GM18951 (cell line): ENCODE data around the gene GDPD5.

Experiments used
- POLR2A ChIP-seq: IDR thresholded peaks from 4 replicates; pipeline ENCODE4 v1.6.1; 2011; ENCODE audit warnings: mild to moderate bottlenecking; ENCODE audit not compliant: insufficient read length, insufficient read depth; ENCODE audit errors: extremely low read depth
- in situ Hi-C: fragments of 300-500 bp; cut with MboI; formaldehyde crosslinking; loops from one replicate; pipeline ENCODE4 v1.12.0; 2022; ENCODE audit warnings: low sequenced_read_pairs, mixed read lengths, inconsistent platforms; ENCODE audit not compliant: unreplicated experiment

Gene GDPD5

DNA sequence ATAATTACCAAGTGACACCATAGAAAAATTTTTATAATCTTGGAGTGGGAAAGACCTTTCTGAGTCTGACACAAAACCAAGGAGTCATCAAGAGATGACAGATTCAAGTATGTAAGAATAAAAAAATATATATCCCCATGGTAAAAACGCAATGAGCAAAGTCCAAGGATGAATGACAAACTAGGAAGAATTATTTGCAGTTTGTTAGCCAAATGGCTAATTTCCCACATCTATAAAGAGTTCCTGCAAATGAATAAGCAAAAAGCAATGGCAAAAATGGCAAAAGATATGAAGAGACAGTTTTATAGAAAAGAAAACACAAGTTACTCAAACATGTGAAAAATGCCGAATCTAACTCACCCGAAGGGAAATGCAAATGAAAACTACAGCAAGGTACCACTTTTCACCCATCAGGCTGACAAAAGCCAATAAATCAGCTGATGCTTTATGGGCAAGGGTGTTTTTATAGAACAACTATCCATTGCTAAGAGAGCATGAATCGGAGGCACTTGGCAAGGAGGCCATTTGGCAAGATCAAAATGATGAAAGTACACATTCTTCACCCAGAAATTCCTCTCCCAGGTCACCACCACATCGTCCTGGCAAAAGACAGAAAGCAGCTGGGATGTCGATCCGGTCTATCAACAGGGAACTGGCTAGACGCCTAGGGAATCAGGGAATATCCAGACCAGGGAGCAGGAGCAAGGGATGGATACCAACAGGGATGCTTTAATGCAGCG, 71.7 kb downstream of the GDPD5 start:
- no peak for TF ChIP-seq POLR2A
- in situ Hi-C loops = no loop called here

DNA sequence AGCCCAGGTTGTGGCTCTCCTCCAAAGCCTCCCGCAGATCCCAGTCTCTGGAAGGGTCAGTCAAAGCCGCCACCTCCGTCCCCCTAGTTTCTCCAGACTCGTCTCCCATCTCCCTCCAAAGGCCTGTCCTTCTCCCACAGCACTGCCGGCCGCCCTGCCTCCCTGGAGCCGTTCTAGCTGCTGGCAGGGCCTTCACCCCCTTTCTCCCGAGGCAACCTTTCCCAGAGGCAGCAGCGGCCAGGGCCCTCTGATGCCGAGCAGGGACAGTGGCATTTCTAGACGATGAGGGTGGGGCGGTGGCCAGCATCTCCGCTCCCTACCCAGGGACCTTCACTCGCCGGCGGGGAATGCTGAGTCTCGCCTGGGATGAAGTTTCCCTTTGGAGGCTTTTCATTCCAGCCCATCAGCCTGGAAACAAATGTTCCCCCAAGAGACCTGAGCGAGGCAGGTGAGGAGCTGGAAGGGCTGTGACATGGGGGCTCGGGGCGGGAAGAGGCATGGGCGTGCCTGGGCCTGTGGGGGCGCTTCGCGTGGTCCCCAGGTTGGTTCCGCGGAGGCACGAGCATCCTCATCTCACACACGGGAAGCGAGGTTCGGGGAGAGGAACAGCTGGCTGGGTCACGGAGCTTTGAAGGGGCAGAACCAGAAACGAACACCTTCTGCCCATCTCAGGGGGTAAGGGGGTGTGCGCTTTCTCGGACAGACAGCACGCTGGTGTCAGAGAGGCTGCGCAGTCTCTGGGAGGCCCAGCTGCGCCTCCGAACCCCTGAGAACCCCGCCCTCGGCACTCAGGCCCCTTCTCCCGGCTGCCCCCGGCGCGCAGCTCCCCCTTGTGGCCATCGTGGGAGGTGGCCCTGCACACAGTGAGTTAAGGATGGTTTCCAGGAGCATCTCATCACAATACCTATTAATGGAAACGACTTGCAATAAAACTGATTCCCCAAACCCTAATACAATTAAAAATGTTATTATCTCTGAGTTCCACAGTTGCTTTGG, 74.6 kb downstream of the GDPD5 start:
- in situ Hi-C loops = no loop called here
- TF ChIP-seq POLR2A = no peak

DNA sequence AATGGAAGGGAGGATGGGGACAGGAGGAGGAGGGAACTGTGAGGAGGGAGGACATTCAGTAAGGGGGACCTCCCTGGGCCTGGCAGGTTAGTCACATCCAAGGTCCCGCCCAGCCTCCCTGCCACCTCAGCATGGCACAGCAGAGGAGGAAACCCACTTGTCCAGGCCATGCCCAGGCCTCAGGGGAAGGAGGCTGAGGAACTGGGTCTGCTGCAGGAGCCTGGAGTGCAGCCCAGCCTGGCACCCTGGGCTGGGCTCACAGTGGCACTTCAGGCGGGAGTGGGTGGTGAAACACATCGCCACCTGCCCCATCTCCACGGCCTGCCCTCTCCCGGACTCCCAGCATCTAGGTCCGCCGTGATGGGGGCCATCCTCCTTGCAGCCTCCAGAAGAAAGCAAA, 75.5 kb downstream of the GDPD5 start:
- no peak for TF ChIP-seq POLR2A
- in situ Hi-C loops = no loop called here

DNA sequence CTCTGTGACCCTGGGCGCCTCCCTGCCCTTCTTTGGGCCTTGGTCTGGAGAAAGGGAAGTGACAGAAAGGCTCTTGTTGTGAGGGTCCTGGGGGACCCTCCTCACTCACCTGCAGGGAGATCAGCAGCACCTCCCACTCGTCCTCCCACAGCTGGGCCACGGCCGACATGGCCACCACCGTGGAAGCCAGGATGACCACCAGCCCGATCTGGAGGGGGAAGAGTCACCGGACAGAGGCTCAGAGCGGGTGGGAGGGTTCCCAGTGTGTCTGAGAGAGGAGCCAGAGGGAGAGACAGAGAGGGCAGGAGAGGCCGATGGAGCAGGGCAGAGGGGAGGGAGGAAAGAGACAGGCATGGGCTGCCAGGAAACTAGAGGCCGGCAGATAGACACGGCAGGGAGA, 76.0 kb downstream of the GDPD5 start:
- in situ Hi-C loops = loop anchor here (5.0 kb wide), 1 partner anchor 83 kb away; no protein-coding TSS in a partner anchor
- no peak for TF ChIP-seq POLR2A

DNA sequence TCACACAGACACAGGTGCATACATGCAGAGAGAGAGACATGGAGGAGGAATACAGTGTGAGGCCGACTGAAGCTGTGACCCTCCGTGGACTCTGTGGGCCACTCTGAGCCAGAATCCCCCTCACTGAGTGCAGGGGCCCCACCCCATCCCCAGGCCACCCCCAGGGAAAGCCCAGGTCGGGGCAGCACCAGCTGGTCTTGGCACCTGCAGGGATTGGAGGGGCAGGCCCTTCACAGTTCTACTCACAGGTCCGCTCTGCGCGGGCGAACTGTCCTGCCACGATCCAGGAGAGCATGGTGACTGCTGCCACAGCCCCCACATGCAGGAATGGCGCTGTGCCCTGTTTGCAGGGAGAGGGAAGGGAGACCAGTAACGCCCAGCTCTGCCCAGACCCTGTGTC, 76.5 kb downstream of the GDPD5 start:
- in situ Hi-C loops = loop anchor here (5.0 kb wide), 1 partner anchor 83 kb away; no protein-coding TSS in a partner anchor
- no peak for TF ChIP-seq POLR2A

DNA sequence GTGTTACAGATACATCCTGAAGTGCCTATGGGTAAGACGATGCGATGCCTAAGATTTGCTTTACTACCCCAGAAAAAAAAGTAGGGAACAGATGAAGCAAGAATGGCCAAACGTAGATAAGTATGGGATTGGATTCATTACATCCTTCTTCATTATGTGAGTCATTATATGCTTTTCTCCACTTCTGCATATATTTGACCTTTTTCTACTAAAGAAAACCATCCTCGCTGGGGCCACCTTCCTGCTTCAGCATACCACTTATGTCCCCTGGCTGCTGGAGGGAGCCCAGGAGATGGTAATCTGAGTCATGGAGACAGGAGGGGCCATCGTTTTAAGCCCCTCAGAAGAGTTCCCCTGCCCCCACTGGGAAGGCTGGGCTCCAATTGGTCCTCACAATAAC, 78.3 kb downstream of the GDPD5 start:
- in situ Hi-C loops = loop anchor here (5.0 kb wide), 1 partner anchor 85 kb away; no protein-coding TSS in a partner anchor
- TF ChIP-seq POLR2A = no peak

DNA sequence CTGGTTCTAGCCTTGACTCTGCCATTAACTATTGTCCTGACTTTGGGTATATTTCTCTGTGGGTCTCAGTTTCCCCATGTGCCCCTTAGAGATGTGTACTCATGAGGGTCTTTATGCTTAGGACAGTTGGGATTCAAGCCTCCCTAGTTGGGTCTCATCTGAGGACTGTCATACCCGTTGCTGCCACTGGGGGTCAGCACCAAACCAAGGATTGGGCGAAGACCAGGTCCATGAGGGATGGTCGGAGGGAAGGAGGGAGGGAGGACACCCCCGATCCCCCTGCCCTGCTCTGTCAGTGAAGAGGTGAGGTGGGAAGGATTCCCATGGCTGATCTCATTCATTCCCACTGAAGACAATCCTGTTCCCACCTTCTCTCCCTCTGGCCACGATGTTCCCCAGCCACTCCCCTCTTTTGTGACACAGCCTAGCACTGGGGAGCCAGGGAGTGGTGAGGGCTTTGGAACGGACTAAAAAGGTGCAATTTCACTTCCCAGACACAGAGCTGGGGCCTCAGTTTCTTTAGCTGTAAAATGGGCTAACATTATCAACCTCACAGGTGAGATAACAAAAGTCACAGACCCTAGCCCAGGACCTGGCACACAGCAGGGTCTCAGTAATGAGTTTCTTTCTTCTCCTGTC, 80.3 kb downstream of the GDPD5 start:
- in situ Hi-C loops = loop anchor here (5.0 kb wide), 1 partner anchor 87 kb away; no protein-coding TSS in a partner anchor

DNA sequence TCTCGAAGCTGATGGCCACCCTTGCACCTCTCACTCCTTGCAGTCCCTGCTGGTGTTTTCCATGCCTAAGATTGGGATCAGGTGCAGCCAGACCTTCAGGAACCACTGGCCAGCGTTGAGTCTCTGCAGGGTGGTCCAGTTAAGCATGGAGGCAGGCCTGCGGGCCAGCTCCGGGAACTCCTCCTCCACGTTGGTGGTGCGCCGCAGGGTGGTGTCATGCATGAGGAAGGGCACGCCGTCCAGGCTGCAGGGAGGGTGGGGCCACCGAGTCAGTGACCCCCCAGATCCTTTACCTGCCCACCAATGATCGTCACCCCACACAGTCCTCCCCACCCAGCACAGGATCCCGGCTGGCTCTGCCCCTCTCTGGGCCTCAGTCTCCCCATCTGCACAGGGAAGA, 82.7 kb downstream of the GDPD5 start:
- in situ Hi-C loops = no loop called here
- TF ChIP-seq POLR2A = no peak

More for the DNA sequence above, 80.3 kb downstream of the GDPD5 start:
- TF ChIP-seq POLR2A = no peak

DNA sequence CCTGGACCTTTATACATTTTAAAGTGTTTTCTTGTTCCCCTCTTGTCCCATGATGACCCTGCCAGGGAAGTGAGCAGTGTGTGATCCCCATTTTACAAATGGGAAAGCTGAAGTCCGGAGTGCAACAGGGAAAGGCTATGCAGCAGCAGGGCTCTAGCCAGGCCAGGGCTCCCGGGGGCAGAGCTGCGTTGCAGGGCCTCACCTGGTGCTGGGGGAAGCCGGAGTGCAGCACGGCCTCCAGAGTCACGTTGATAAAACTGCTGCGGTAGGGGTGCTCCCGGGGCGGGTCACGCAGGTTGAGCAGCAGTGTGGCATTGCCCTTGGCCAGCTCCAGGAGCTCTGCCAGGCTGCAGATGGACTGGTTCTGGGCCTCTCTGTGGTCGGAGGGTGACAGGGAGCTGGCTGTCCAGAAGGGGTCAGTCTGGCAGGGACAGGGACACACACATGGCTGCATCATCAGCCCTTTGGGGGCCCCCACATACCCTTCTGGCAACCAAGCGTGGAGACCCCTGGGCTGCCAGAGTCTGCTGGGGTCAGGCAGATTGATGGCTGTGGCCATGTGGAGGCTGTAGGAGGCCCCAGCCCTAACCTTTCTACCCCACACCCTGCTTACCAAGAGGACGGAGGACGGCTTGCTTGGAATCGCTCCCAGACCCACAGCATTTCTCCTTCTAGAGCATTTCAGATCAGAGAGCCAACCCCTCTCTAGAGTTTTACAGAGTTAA, 83.4 kb downstream of the GDPD5 start:
- no peak for TF ChIP-seq POLR2A
- in situ Hi-C loops = no loop called here

DNA sequence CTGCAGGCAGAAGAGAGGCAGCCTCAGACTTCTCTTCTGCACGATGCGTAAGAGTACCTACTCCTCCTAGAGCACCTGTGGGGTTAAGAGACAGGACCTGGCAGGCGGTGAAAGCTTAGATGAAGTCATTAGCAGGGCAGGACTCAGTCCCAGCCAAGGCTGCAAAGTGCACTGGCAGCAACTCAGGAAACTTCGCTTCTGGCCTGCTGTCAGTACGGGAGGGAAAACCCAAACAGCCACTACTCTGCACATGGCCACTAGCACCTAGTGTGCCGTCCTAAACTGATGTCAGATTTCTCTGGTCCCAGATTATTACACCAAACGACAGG, 84.0 kb downstream of the GDPD5 start:
- in situ Hi-C loops = no loop called here
- TF ChIP-seq POLR2A = no peak

DNA sequence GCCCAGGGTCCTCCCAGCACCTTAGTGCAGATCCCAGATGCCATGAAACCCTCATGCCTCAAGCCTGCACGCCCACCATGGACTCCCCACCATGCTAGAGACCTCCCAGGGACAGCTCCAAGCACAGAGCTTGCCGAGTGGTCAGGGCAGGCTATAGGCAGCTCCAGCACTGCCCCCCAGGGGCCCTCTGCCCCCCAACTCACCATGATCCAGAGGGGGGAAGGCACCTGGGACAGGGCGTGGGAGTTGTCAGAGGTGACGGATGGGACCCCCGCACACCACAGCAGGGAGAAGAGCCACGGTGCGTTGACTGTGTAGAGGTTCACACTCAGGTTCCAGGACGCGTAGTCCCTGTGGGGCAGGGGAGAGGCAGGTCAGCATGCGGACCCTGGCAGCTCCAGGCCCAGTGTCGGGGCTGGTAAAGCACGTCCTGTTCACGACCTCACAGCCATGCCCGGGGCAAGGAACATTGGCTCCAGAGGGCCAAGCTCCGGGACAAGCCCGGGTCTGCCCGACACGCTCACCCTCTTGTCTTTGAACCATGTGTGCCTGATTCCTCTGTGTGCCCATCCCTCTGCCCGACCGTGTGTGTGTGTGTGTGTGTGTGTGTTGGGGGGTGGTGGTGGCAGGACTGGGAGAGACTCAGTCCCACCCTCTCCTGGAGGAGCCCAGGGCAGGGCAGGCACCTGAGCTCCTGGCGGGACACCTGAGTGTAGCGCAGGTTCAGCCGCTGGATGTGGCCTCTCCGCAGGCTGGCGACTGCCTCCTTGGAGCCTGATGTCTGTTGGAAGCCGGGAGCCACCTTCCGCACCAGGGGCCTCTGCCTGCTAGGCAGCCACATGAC, 84.6 kb downstream of the GDPD5 start:
- in situ Hi-C loops = no loop called here
- TF ChIP-seq POLR2A = no peak

DNA sequence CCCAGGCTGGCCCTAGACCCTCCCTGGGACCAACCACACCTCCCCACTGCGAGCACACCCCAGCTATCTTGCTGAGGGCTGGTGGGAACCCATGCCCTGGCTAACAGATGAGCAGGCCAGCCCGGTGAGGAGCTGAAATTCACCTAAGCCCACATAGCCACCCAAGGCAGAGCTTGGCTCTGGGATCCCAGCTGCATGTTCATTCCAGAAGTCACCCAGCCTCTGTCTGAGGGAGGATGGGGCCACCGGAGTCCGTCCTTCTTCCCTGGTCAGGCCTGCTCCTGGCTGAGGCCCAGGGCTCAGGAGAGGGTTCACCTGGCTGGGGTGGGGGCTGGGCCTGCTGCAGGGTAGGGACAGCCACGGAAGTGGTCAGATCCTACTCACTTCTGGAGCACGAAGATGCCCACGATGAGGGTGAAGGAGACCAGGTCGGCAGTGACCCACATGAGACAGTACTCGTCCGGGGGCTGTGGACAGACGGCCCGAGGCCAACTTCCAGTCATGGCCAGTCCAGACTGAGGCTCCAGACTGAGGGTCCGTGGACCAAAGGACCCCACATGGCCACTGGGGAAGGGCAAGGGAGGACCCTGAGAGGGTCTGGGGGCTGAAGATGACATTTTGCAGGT, 86.1 kb downstream of the GDPD5 start:
- in situ Hi-C loops = no loop called here

DNA sequence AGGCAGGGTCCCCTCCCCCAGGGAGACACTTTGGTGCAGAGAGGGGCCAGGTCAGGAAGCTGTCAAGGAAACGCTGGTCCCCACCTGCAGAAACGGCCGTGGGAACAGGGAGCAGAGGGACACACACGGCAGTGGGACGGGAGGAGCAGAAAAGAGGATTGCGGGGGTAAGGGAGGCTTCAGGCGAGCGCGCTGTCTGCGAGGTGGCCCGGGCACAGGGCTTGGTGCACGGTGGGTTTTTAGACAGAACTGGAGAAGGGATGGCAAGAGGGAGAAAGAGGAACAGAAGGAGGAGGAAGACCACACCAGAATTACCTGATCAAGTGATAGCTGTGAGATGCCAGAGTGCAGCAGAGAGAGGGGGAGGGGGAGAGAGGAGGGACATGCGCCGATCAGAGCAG, 86.7 kb downstream of the GDPD5 start:
- no peak for TF ChIP-seq POLR2A
- in situ Hi-C loops = no loop called here

More for the DNA sequence above, 86.1 kb downstream of the GDPD5 start:
- no peak for TF ChIP-seq POLR2A
